ENCODE measurements around the gene GNL3L.
"Not testable (repeated sequence)": the region's sequence is repeated elsewhere in the genome, so short reads cannot be mapped to it uniquely, and the experiment has no call there.

The GNL3L gene

GRCh38 chrX:54529552-54530356 is at the start of gene GNL3L:
TSS of gene GNL3L (plus strand) at chrX:54530219. CDS start at chrX:54532567, 2,348 bp downstream.
- DNase-seq: peak; percentile 86 to 87

GRCh38 chrX:54482839-54483593 is 47.0 kb upstream of the GNL3L start:
- no peak for DNase-seq

GRCh38 chrX:54483946-54484345 is 46.1 kb upstream of the GNL3L start:
- no peak for DNase-seq

GRCh38 chrX:54484666-54485065 is 45.4 kb upstream of the GNL3L start:
- DNase-seq: no peak

GRCh38 chrX:54489819-54490218 is 40.2 kb upstream of the GNL3L start:
- DNase-seq: not testable (repeated sequence)

- DNase-seq: no peak
These were observed 37.7 kb upstream of the GNL3L start for GRCh38 chrX:54492340-54492739.

- DNase-seq: no peak
These were observed 35.6 kb upstream of the GNL3L start for GRCh38 chrX:54494166-54494988.

- no peak for DNase-seq
These were observed 34.8 kb upstream of the GNL3L start for GRCh38 chrX:54494989-54495813.

GRCh38 chrX:54495814-54496516 is 34.1 kb upstream of the GNL3L start, which contains the start of gene FGD1:
TSS of gene FGD1 (minus strand) at chrX:54496234. CDS start at chrX:54495432, 802 bp downstream.
- DNase-seq: peak; percentile 19 to 37

- DNase-seq: no peak
These were observed 33.5 kb upstream of the GNL3L start for GRCh38 chrX:54496517-54496852.

GRCh38 chrX:54496936-54497335 is 33.1 kb upstream of the GNL3L start:
- DNase-seq: no peak

GRCh38 chrX:54509400-54509799 is 20.6 kb upstream of the GNL3L start:
- DNase-seq: no peak

GRCh38 chrX:54529151-54529550 is 868 bp upstream of the GNL3L start:
- DNase-seq: no peak

- DNase-seq: no peak
These were observed 410 bp downstream of the GNL3L start for GRCh38 chrX:54530357-54530900.

GRCh38 chrX:54534271-54534670 is 4.3 kb downstream of the GNL3L start:
- DNase-seq: no peak

GRCh38 chrX:54540289-54540688 is 10.3 kb downstream of the GNL3L start:
- DNase-seq: no peak

GRCh38 chrX:54542239-54542638 is 12.2 kb downstream of the GNL3L start:
- DNase-seq: not testable (repeated sequence)

- DNase-seq: no peak
These were observed 20.8 kb downstream of the GNL3L start for GRCh38 chrX:54550821-54551220.

- no peak for DNase-seq
These were observed 21.8 kb downstream of the GNL3L start for GRCh38 chrX:54551801-54552200.

GRCh38 chrX:54555006-54555405 is 25.0 kb downstream of the GNL3L start:
- DNase-seq: not testable (repeated sequence)

- DNase-seq: no peak
These were observed 30.4 kb downstream of the GNL3L start for GRCh38 chrX:54560411-54560810.
